CD4-positive, alpha-beta T cell treated with Interleukin-17A for 1 hour (primary cell): Measurements from ENCODE around the gene EFNA1.
"Not testable (repeated sequence)": the region's sequence is repeated elsewhere in the genome, so short reads cannot be mapped to it uniquely, and the experiment has no call there.

Experiments used
- DNase-seq: peaks from one replicate; pipeline ENCODE4 v3.0.0-alpha.2; 2020

Gene EFNA1

GRCh38 chr1:155092641-155093040 lies 35.0 kb upstream of the EFNA1 start:
- DNase-seq, result no peak

GRCh38 chr1:155093911-155094621 lies 33.6 kb upstream of the EFNA1 start:
- DNase-seq, result peak; percentile 35

- DNase-seq, result no peak
These were observed 33.1 kb upstream of the EFNA1 start for GRCh38 chr1:155094622-155094948.

- no peak for DNase-seq
These were observed 28.3 kb upstream of the EFNA1 start for GRCh38 chr1:155099331-155099730.

DNA sequence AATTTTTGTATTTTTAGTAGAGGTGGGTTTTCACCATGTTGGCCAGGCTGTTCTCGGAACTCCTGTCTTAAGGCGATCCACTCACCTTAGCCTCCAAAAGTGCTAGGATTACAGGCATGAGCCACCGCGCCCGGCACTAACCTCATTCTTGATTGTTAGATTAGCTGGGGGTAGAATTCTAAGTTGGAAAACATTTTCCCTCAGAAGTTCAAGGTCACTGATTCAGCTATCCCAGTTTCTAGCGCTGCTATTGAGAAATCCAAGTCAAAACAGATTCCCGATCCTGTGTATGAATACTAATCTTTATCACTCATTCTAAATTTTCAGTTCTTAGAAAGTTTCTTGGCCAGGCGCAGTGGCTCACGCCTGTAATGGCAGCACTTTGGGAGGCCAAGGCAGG lies 24.4 kb upstream of the EFNA1 start:
- DNase-seq, result no peak

GRCh38 chr1:155104605-155105534 lies 22.8 kb upstream of the EFNA1 start:
- DNase-seq, result no peak

- DNase-seq, result no peak
These were observed 22.1 kb upstream of the EFNA1 start for GRCh38 chr1:155105604-155106011.

- DNase-seq, result no peak
These were observed 20.8 kb upstream of the EFNA1 start for GRCh38 chr1:155106862-155107261.

DNA sequence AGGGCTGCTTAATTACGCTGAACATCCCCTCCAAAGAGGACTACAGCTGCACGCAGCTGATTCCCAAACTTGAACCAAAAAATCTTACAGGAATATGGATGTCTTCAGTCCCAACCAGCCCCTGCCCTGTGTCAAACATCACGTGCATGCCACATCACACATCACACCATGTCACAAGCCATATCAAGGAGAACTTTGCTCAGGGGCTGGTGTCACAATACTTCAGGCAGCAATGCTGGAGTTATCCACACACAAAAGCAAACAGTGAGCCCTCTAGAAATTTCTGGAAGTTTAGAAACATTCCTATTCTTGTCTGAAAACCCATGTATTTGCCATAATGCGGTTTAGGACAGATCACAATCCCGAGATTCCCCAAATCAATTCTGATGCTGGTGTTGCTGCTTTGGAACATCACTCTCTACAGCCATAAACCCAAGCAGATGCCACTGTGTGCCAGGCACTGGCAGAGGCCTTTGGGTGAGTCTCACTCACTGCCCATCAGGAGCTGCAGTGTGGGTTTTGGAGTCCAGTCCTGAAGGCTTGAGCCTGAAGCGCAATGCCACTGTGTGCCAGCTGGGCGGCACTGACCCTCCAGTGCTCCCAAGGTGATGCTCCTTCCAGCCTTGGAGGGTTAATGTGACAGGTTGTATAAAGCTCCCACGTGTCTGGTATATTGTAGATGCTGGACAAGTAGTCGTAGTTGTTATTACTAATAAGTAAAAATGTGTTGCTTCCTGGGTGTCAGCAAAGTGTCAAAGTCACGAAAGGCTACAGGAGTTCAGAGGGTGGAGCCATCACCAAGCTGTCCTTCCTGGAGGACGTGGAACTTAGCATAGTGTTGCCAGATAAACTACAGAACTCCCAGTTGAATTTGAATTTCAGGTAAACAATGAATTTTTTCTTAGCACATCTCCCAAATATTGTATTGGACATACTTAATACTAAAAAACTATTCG lies 20.1 kb upstream of the EFNA1 start:
- no peak for DNase-seq

- no peak for DNase-seq
These were observed 19.4 kb upstream of the EFNA1 start for GRCh38 chr1:155108296-155108695.

GRCh38 chr1:155110381-155110780 lies 17.3 kb upstream of the EFNA1 start:
- no peak for DNase-seq

GRCh38 chr1:155110826-155111225 lies 16.9 kb upstream of the EFNA1 start:
- DNase-seq, result no peak

GRCh38 chr1:155113450-155113980 lies 14.2 kb upstream of the EFNA1 start:
- no peak for DNase-seq

GRCh38 chr1:155116113-155116764 lies 11.4 kb upstream of the EFNA1 start:
- DNase-seq, result no peak

DNA sequence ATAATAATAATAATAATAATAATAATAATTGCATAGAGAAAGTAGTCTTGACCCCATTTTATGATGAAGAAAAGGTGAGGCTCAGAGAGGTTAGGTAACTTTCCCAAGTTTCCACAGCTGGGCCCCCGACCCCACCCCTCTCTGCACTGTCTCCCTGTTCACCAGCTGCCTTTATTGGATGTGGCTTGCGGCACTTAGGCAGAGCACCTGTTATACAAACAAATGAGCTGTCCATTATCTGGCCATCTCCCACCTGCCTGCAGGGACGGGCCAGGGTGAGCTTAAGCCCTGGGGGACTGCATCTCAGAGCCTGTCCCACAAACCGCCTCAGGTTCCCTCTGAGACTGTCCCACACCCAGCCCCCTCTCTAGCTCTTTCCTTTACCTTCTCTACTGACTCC lies 10.1 kb upstream of the EFNA1 start:
- DNase-seq, result no peak

DNA sequence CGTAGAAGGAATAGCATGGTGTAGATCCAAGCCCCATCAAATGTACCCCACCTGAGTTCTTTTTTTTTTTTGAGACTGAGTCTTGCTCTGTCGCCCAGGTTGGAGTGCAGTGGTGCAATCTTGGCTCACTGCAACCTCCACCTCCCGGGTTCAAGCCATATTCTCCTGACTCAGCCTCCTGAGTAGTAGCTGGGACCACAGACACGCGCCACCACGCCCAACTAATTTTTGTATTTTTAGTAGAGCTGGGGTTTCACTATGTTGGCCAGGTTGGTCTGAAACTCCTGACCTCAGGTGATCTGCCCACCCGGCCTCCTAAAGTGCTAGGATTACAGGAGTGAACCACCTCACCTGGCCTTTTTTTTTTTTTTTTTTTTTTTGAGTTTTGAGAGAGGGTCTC lies 9.6 kb upstream of the EFNA1 start:
- not testable (repeated sequence) for DNase-seq

DNA sequence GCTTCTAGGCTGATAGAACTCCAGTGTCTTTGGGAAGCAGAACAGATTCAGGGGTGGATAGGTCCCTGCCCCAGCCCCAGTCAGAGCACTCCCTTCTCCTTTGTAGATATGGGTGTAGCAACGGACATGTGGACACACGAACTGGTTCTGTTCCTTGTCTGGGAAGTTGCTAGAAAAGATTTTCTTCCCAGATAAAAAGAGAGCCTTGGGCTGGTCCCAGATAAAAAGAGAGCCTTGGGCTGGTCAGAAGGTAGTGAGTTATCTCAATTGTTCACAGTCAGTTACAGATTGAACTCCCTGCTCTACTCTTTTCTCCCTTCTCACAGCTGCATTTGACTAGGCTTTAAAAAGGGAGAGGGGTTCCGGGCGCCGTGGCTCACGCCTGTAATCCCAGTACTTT lies 7.4 kb upstream of the EFNA1 start:
- DNase-seq, result no peak

GRCh38 chr1:155121249-155121648 lies 6.4 kb upstream of the EFNA1 start:
- no peak for DNase-seq

- DNase-seq, result no peak
These were observed 5.4 kb upstream of the EFNA1 start for GRCh38 chr1:155122308-155122707.

- no peak for DNase-seq
These were observed 3.9 kb upstream of the EFNA1 start for GRCh38 chr1:155123801-155124200.

GRCh38 chr1:155124503-155125463 lies 2.9 kb upstream of the EFNA1 start:
- DNase-seq, result no peak
